ENCODE data around the gene NOM1. TPM values are rescaled to one million over a fixed set of nuclear protein-coding genes. Genes with fewer than 3 reads are reported as not detected.

The NOM1 gene
- total RNA-seq, 2 donors from 2014 or later, result 16.9 to 18.7 TPM

GRCh38 chr7:156968183-156968582, 18.7 kb downstream of the NOM1 start:
- no peak for DNase-seq (ENCODE audit: low spot score)
- intact Hi-C loops (cut with DNase I), result loop anchor here in 1 of 2 donors (10.0 kb wide), 2 partner anchors 277 to 307 kb away; no protein-coding TSS in a partner anchor

- no peak for DNase-seq (ENCODE audit: low spot score)
- intact Hi-C loops (cut with DNase I), result loop anchor here in 1 of 2 donors (10.0 kb wide), 2 partner anchors 275 to 305 kb away; no protein-coding TSS in a partner anchor
Measured at GRCh38 chr7:156969972-156970420, 20.5 kb downstream of the NOM1 start.

GRCh38 chr7:156975620-156976019, 26.1 kb downstream of the NOM1 start:
- DNase-seq (ENCODE audit: low spot score), result no peak
- intact Hi-C loops (cut with DNase I), result no loop called here

GRCh38 chr7:156979007-156979606, 29.6 kb downstream of the NOM1 start:
- no peak for DNase-seq (ENCODE audit: low spot score)
- intact Hi-C loops (cut with DNase I), result no loop called here

GRCh38 chr7:156979711-156980110, 30.2 kb downstream of the NOM1 start:
- no peak for DNase-seq (ENCODE audit: low spot score)
- intact Hi-C loops (cut with DNase I), result no loop called here

GRCh38 chr7:156984174-156984891, 34.8 kb downstream of the NOM1 start:
- intact Hi-C loops (cut with DNase I), result no loop called here

GRCh38 chr7:156985101-156985992, 35.8 kb downstream of the NOM1 start:
- no peak for DNase-seq (ENCODE audit: low spot score)
- intact Hi-C loops (cut with DNase I), result no loop called here

More at GRCh38 chr7:156984174-156984891, 34.8 kb downstream of the NOM1 start:
- no peak for DNase-seq (ENCODE audit: low spot score)

GRCh38 chr7:156986378-156986777, 36.9 kb downstream of the NOM1 start:
- intact Hi-C loops (cut with DNase I), result no loop called here
- DNase-seq (ENCODE audit: low spot score), result no peak

- intact Hi-C loops (cut with DNase I), result no loop called here
- DNase-seq (ENCODE audit: low spot score), result no peak
Measured at GRCh38 chr7:156988343-156989185, 39.1 kb downstream of the NOM1 start.

GRCh38 chr7:156989766-156990535, 40.4 kb downstream of the NOM1 start:
- DNase-seq (ENCODE audit: low spot score), result no peak
- intact Hi-C loops (cut with DNase I), result loop anchor here in 1 of 2 donors (5.0 to 10.0 kb wide), 2 partner anchors 65 to 1047 kb away; no protein-coding TSS in a partner anchor

- DNase-seq (ENCODE audit: low spot score), result no peak
- intact Hi-C loops (cut with DNase I), result loop anchor here in 1 of 2 donors (5.0 to 10.0 kb wide), 2 partner anchors 62 to 1044 kb away; no protein-coding TSS in a partner anchor
Measured at GRCh38 chr7:156993021-156993924, 43.8 kb downstream of the NOM1 start.

GRCh38 chr7:156993925-156994235, 44.4 kb downstream of the NOM1 start:
- no peak for DNase-seq (ENCODE audit: low spot score)
- intact Hi-C loops (cut with DNase I), result loop anchor here (2.0 to 10.0 kb wide), 3 partner anchors 21 to 1043 kb away; no protein-coding TSS in a partner anchor

GRCh38 chr7:156994417-156994816, 44.9 kb downstream of the NOM1 start:
- no peak for DNase-seq (ENCODE audit: low spot score)
- intact Hi-C loops (cut with DNase I), result loop anchor here (2.0 to 10.0 kb wide), 3 partner anchors 20 to 1043 kb away; no protein-coding TSS in a partner anchor

GRCh38 chr7:156998988-156999957, 49.8 kb downstream of the NOM1 start:
- no peak for DNase-seq (ENCODE audit: low spot score)
- intact Hi-C loops (cut with DNase I), result loop anchor here in 1 of 2 donors (10.0 kb wide), 1 partner anchor 56 kb away; no protein-coding TSS in a partner anchor

- DNase-seq (ENCODE audit: low spot score), result no peak
Measured at GRCh38 chr7:156999958-157000726, 50.6 kb downstream of the NOM1 start.

More at GRCh38 chr7:156999958-157000726, 50.6 kb downstream of the NOM1 start:
- intact Hi-C loops (cut with DNase I), result loop anchor here in 1 of 2 donors (10.0 kb wide), 1 partner anchor 55 kb away; no protein-coding TSS in a partner anchor

All from posterior vena cava (tissue), 2 donors.